Thoracic aorta (tissue), 2 donors: ENCODE data around the gene DPYD. TPM values are rescaled to one million over a fixed set of nuclear protein-coding genes. Genes with fewer than 3 reads are reported as not detected.

Experiments
- ATAC-seq: fragments of 150-250 bp; one replicate; pipeline ENCODE4 v1.8.0; 2017; ENCODE audit warnings: low read depth; ENCODE audit not compliant: insufficient number of reproducible peaks, low FRiP score
- DNase-seq: peaks from one replicate; pipeline ENCODE4 v3.0.0-alpha.2; 2020; ENCODE audit warnings: low spot score
- H3K27ac ChIP-seq, 2 donors: fragments of 200-600 bp; sonication (generic); 1 replicate in 1 of 2; 2 replicates in 1 of 2; pipeline ENCODE4 v1.5.1; 2016; ENCODE audit warnings: mild to moderate bottlenecking in 2 of 2, moderate library complexity in 2 of 2
- H3K27me3 ChIP-seq: fragments of 200-600 bp; sonication (generic); replicated peaks from 2 replicates; pipeline ENCODE4 v1.6.0; 2016; ENCODE audit warnings: mild to moderate bottlenecking; ENCODE audit not compliant: insufficient read depth
- H3K36me3 ChIP-seq: fragments of 200-600 bp; sonication (generic); one replicate; pipeline ENCODE4 v1.5.1; 2016
- H3K4me1 ChIP-seq, 2 donors: fragments of 200-600 bp; sonication (generic); 1 replicate in 1 of 2; 2 replicates in 1 of 2; pipeline versions ENCODE4 v1.5.1 to v1.6.0; 2016; ENCODE audit warnings: low read depth in 2 of 2, mild to moderate bottlenecking in 1 of 2; ENCODE audit not compliant: control insufficient read depth in 1 of 2
- H3K4me3 ChIP-seq: fragments of 200-600 bp; sonication (generic); 2 replicates; pipeline ENCODE4 v1.5.1; 2016; ENCODE audit warnings: mild to moderate bottlenecking
- H3K9me3 ChIP-seq: fragments of 200-600 bp; sonication (generic); 2 replicates; pipeline ENCODE4 v1.5.1; 2016
- CTCF ChIP-seq: fragments of 200-600 bp; sonication (generic); IDR thresholded peaks from one replicate; pipeline ENCODE4 v1.5.1; 2019; ENCODE audit warnings: antibody characterized with exemption
- total RNA-seq, 2 donors: library from RNA; depleted of rRNA; stranded (reverse); fragments of >200 nt; gene quantifications; one replicate each; pipeline versions ENCODE4 v1.1.0 to v1.2.3, GENCODE V29; 2016

The DPYD gene
- total RNA-seq, 2 donors from 2014 or later, result 29.1 to 44.2 TPM

GRCh38 chr1:97864615-97865014 is 56.2 kb downstream of the DPYD start:
- Histone ChIP-seq H3K9me3 (no peaks in the 10 kb centered on the region), H3K36me3 (no peaks in the 10 kb centered on the region), H3K27ac (no peak overlapping the region), H3K4me3 (no peak overlapping the region), H3K27me3 (no peaks in the 10 kb centered on the region), H3K4me1 (no peaks in the 10 kb centered on the region)
- TF ChIP-seq CTCF, result no peak
- ATAC-seq, result no peak
- DNase-seq, result no peak

GRCh38 chr1:97853221-97853620 is 67.6 kb downstream of the DPYD start:
- H3K36me3 ChIP-seq, result no peaks in the 10 kb centered on the region
- no peak for TF ChIP-seq CTCF
- H3K4me1 ChIP-seq, result peaks cover 4 to 6% of the 10 kb centered on the region in 2 donors
- H3K9me3 ChIP-seq, result no peaks in the 10 kb centered on the region
- no peak overlapping the region for H3K4me3 ChIP-seq
- DNase-seq (no peak), ATAC-seq (no peak)
- no peaks in the 10 kb centered on the region for H3K27me3 ChIP-seq
- no peak overlapping the region for H3K27ac ChIP-seq

- ATAC-seq, result no peak
- no peak for TF ChIP-seq CTCF
These were observed 71.2 kb downstream of the DPYD start for GRCh38 chr1:97849345-97850340.

GRCh38 chr1:97845805-97846204 is 75.0 kb downstream of the DPYD start:
- Histone ChIP-seq H3K36me3 (no peaks in the 10 kb centered on the region), H3K27me3 (no peaks in the 10 kb centered on the region), H3K9me3 (no peaks in the 10 kb centered on the region), H3K4me1 (peaks cover 4 to 6% of the 10 kb centered on the region in 2 donors), H3K27ac (no peak overlapping the region), H3K4me3 (no peak overlapping the region)
- no peak for ATAC-seq
- TF ChIP-seq CTCF, result no peak
- no peak for DNase-seq

More at GRCh38 chr1:97849345-97850340, 71.2 kb downstream of the DPYD start:
- H3K27me3 ChIP-seq, result no peaks in the 10 kb centered on the region
- no peak overlapping the region for H3K27ac ChIP-seq
- no peak overlapping the region for H3K4me3 ChIP-seq
- no peaks in the 10 kb centered on the region for H3K9me3 ChIP-seq
- no peaks in the 10 kb centered on the region for H3K36me3 ChIP-seq
- DNase-seq, result no peak
- H3K4me1 ChIP-seq, result peaks cover 4 to 6% of the 10 kb centered on the region in 2 donors

GRCh38 chr1:97844552-97845089 is 76.2 kb downstream of the DPYD start:
- Histone ChIP-seq H3K4me3 (no peak overlapping the region), H3K9me3 (no peaks in the 10 kb centered on the region), H3K27me3 (no peaks in the 10 kb centered on the region), H3K4me1 (peaks cover 0 to 4% of the 10 kb centered on the region in 2 donors), H3K36me3 (no peaks in the 10 kb centered on the region), H3K27ac (no peak overlapping the region)
- ATAC-seq (no peak), DNase-seq (no peak)
- TF ChIP-seq CTCF, result no peak
